SH-SY5Y (cell line): ENCODE results near the gene TINAGL1.

Experiments used
- GATA2 ChIP-seq: IDR thresholded peaks from 2 replicates; pipeline ENCODE4 v1.6.1; 2011; ENCODE audit warnings: mild to moderate bottlenecking, low read depth, low read length
- GATA3 ChIP-seq: IDR thresholded peaks from 2 replicates; pipeline ENCODE4 v1.6.1; 2011; ENCODE audit warnings: low read depth, mild to moderate bottlenecking, low read length, moderate library complexity

The TINAGL1 gene

DNA sequence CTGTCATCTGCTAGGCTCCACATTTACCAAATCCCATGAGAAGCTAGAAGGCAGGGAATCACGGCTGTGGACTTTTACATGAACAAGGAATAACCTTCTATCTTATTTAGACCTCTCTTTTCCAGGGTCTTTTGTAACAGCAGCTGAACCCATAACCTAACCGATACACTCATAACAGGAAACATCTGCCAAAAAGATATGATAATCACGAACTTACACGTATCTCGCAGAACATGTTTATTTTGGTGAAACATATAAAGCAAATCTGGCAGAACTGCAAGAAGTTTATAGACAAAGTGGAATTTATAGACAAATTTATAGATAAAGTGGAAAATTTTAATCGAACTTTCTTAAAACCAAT lies 20.4 kb downstream of the TINAGL1 start:
- TF ChIP-seq GATA2: no peak
- TF ChIP-seq GATA3: no peak

DNA sequence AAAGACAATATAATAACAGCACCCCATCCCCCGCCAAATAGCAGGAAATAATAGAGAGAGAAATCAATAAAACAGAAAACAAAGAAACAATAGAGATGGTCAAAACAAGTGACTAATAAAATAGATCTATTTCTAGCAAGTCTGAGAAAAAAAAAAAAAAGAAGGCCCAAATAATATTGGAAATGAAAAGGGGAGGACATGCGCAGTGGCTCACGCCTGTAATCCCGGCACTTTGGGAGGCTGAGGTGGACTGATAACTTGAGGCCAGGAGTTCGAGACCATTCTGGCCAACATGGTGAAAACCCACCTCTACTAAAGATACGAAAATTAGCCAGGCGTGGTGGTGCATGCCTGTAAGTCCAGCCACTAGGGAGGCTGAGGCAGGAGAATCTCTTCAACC lies 22.7 kb downstream of the TINAGL1 start:
- TF ChIP-seq GATA2 (no peak), GATA3 (no peak)

- TF ChIP-seq GATA3 (no peak), GATA2 (no peak)
These were observed 24.3 kb downstream of the TINAGL1 start for GRCh38 chr1:31600641-31601040.

- TF ChIP-seq GATA3 (no peak), GATA2 (no peak)
These were observed 25.8 kb downstream of the TINAGL1 start for GRCh38 chr1:31602081-31602480.

GRCh38 chr1:31605908-31606427 lies 29.7 kb downstream of the TINAGL1 start:
- no peak for TF ChIP-seq GATA2
- TF ChIP-seq GATA3: no peak

- TF ChIP-seq GATA3 (no peak), GATA2 (no peak)
These were observed 31.0 kb downstream of the TINAGL1 start for GRCh38 chr1:31607360-31607759.

DNA sequence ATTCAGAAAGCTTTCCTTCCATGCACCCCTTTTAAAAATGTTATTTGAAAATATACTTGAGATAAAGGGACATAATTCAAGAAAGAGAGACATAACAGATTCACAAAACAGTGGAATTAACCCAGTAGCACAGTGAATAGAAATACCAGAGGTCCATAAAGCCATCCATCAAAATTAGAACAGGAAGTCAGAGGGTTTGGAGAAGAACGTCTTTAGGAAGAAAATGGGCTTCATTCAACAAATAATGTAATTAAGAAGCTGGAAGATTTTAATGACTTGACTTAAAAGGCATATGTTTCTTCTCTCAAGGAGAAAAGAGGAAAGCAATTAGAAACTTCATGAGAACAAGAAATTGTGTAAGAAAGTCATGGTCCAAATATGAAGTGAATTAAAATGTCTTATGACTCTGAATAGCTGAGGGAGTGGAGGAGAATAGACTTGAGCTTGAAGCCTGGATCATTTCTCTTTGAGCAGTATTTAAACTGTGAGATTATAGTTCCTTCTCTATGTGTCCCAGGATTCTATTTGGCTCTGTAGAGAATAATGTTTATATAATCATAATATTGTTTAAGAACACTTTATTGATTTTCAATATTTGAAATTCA lies 33.3 kb downstream of the TINAGL1 start:
- TF ChIP-seq GATA3: no peak
- TF ChIP-seq GATA2: no peak

GRCh38 chr1:31614414-31615005 lies 38.2 kb downstream of the TINAGL1 start:
- TF ChIP-seq GATA2 (no peak), GATA3 (no peak)

DNA sequence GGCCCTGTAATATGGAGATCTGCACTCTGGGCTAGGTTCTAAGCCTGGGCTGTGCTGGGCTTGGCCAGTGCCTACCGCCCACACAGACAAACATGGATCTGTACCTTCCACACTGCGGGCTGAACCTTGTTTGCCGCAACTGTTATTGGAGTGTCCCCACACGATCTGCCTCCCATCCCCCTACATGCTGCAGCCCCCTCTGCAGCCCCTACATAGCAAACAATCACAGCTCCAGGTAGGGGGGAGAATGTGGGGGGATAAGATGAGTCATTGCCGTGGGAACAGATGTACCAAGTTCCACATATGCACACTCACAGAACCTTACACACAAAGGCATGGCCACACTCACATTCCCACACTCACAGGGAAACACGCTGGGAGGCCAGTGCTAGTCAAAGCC lies 39.1 kb downstream of the TINAGL1 start:
- TF ChIP-seq GATA2 (no peak), GATA3 (no peak)

- TF ChIP-seq GATA2: no peak
- no peak for TF ChIP-seq GATA3
These were observed 39.6 kb downstream of the TINAGL1 start for GRCh38 chr1:31615939-31616338.

GRCh38 chr1:31617218-31617915 lies 41.1 kb downstream of the TINAGL1 start, which contains the start of gene HCRTR1:
TSS of gene HCRTR1 (plus strand) at chr1:31617689. CDS start at chr1:31619193, 1,504 bp downstream.
- TF ChIP-seq GATA3: no peak
- no peak for TF ChIP-seq GATA2

DNA sequence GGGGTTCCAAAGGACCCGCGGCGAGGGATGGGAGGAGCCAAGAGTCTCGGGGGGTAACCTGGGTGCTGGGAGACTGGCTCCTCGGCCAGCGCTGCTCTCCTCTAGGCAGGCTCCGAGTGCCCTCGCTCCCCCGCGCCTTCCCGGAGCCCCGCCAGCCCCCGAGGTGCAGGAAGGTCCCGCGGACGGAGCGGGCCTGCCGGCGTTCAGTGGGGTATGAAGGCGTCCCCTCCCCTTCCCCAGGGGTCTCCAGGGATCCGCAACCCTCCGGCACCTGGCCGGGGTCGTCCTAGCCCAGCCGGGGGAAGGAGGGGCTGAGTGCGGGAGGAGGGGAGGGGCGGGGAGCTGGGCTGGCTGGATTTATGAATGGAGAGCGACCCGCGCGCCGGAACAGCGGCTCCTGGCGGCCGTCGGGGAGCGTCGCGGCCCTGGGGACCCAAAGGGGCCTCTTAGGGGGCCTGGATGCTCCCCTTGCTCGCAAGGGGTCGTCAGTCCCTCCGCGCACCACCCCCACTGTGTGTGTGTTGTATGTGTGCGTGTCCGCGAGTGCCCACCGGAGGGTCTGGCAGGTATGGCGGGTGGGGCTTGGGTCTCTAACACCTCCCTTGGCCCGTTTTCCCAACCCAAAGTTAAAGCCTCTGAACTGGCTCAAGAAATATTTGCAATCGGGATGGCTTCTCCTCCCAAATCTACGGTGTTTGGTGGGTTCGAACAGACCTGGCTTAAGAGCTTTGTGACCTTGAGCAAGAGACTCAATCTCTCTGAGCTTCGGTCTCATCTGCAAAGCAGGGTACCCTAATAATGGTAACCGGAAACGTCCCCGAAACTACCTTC lies 41.8 kb downstream of the TINAGL1 start:
- TF ChIP-seq GATA3 (no peak), GATA2 (no peak)

DNA sequence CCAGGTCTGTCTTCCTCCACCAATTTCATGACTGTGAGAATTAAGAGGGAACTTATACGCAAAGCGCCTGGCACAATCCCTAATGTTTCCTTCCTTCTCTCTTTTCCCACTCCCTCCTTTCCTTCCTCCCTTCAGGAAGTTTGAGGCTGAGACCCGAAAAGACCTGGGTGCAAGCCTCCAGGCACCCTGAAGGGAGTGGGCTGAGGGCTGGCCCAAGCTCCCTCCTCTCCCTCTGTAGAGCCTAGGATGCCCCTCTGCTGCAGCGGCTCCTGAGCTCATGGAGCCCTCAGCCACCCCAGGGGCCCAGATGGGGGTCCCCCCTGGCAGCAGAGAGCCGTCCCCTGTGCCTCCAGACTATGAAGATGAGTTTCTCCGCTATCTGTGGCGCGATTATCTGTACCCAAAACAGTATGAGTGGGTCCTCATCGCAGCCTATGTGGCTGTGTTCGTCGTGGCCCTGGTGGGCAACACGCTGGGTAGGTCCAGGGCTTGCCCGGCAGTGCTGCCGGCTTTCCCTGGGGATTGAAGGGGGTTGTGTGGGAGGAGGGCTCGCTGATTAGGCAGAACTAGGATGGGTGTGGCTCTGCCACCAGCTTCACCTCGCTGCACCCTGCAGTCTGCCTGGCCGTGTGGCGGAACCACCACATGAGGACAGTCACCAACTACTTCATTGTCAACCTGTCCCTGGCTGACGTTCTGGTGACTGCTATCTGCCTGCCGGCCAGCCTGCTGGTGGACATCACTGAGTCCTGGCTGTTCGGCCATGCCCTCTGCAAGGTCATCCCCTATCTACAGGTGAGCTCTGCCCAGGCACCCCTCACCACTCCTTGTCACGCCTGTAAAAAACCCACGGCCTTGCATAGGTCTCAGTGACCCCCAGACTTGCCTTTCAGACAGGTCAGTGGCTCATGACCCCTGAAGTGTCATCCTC lies 42.9 kb downstream of the TINAGL1 start:
- TF ChIP-seq GATA3 (no peak), GATA2 (no peak)
